GM10266 (cell line): ENCODE measurements around the gene RASSF4.
A peak's percentile ranks its signal among the peaks of the same experiment; 100 is the strongest.

ENCODE experiments used
- DNase-seq: peaks from one replicate; pipeline ENCODE4 v3.0.0; 2012; ENCODE audit errors: extremely low spot score
- TF ChIP-seq, protein P1 (sequence below): IDR thresholded peaks from 2 replicates; pipeline ENCODE4 v1.5.1; 2012; ENCODE audit warnings: mild to moderate bottlenecking, low read depth; ENCODE audit not compliant: control insufficient read depth, insufficient read depth; ENCODE audit errors: missing control alignments

RASSF4 gene, protein sequence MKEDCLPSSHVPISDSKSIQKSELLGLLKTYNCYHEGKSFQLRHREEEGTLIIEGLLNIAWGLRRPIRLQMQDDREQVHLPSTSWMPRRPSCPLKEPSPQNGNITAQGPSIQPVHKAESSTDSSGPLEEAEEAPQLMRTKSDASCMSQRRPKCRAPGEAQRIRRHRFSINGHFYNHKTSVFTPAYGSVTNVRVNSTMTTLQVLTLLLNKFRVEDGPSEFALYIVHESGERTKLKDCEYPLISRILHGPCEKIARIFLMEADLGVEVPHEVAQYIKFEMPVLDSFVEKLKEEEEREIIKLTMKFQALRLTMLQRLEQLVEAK

GRCh38 chr10:44959247-44960087 is at the start of gene RASSF4:
Gene RASSF4, plus strand, starts transcription at chr10:44959802. Its CDS starts 10,401 bp downstream, at chr10:44970203.
- TF ChIP-seq, protein P1, sequence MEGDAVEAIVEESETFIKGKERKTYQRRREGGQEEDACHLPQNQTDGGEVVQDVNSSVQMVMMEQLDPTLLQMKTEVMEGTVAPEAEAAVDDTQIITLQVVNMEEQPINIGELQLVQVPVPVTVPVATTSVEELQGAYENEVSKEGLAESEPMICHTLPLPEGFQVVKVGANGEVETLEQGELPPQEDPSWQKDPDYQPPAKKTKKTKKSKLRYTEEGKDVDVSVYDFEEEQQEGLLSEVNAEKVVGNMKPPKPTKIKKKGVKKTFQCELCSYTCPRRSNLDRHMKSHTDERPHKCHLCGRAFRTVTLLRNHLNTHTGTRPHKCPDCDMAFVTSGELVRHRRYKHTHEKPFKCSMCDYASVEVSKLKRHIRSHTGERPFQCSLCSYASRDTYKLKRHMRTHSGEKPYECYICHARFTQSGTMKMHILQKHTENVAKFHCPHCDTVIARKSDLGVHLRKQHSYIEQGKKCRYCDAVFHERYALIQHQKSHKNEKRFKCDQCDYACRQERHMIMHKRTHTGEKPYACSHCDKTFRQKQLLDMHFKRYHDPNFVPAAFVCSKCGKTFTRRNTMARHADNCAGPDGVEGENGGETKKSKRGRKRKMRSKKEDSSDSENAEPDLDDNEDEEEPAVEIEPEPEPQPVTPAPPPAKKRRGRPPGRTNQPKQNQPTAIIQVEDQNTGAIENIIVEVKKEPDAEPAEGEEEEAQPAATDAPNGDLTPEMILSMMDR, result no peak
- DNase-seq, result peak; percentile 96

GRCh38 chr10:44909910-44910309 is 49.7 kb upstream of the RASSF4 start:
- TF ChIP-seq, protein P1, result no peak

DNA sequence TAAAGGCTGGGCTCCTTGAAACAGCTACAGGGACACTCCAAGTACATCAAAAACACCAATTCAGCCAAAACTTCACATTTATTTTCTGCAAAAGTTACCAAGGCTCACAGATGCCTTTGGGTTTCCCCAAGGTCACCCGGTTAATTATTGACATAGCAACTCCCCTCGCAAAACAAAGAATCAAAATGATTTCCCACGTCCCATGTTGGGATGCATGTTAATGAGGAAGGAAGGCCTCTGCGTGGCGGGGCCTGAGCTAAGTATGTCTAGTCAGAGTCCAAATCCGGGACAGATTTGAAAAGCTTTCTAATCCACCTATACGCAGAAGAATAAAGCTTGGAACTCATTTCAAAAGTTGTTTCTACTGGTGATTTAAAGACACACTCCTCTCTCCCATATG is 49.0 kb upstream of the RASSF4 start:
- DNase-seq, result no peak

More at GRCh38 chr10:44909910-44910309, 49.7 kb upstream of the RASSF4 start:
- no peak for DNase-seq

DNA sequence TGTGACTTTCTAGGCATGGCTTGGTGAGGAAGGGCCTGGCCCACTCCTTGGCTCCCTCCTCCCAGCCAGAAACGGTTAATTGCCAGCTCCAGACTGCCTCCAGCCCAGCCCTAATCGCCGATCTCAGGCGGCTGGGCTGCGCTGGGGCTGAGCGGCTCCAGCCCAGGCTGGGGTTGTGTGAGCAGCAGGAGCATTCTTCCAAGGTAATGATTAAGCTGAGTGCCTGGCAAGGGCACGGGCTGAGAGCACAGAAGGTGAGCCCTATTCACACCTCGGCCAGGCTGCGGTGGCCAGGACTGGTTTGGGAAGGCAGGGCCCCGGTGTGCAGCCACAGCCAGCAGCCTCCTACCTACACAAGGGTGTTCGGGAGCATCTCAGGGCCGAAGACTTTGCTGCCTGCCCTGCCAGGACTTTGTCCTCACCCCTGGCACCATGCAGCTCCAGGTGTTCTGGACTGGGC is 48.5 kb upstream of the RASSF4 start, which contains the start of gene TMEM72:
TMEM72 (plus strand) TSS at position 257 of the 460 bp plus-strand sequence; CDS start at position 433, 176 bp downstream.
- TF ChIP-seq, protein P1, result no peak
- DNase-seq, result no peak

More for the DNA sequence above, 49.0 kb upstream of the RASSF4 start:
- TF ChIP-seq, protein P1, result no peak

- DNase-seq, result no peak
These were observed 47.7 kb upstream of the RASSF4 start for GRCh38 chr10:44911951-44912350.

DNA sequence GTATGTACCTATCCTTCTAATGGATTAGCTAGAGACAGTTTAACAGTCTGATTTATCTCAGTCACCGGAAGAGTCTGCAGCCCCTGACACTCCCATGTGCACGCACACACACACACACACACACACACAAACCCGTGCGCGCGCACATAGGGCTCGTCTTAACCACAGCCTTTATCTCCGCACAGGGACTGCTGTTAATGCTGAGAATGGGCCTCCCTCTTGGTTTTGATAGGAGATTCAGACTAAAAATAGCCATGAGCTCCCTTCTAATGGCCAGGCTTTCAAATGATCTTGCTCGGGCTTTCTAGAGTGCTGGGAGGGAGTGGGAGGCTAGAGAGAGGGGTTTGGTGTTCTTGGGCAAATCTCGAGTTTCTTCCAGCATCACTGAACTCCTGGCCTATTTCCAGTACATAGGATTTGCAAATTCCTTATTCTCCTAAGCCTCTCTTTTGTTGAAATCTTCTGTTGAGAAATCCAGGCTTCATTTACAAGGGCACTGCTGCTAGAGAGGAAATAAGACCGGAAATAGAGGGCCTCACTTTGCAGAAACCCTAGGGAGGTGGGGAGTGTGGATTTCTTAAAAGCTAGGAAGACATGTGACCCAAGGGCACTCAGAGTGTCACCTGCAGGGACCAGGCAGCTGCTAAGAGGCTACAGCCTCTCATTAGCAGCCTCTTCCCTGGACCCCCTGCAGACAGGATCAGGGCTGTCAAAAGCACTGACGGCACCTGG is 46.1 kb upstream of the RASSF4 start:
- DNase-seq, result no peak

More at GRCh38 chr10:44911951-44912350, 47.7 kb upstream of the RASSF4 start:
- TF ChIP-seq, protein P1, result no peak

More for the DNA sequence above, 46.1 kb upstream of the RASSF4 start:
- TF ChIP-seq, protein P1, result no peak
